Measurements from ENCODE around the gene TENT4B.

DNA sequence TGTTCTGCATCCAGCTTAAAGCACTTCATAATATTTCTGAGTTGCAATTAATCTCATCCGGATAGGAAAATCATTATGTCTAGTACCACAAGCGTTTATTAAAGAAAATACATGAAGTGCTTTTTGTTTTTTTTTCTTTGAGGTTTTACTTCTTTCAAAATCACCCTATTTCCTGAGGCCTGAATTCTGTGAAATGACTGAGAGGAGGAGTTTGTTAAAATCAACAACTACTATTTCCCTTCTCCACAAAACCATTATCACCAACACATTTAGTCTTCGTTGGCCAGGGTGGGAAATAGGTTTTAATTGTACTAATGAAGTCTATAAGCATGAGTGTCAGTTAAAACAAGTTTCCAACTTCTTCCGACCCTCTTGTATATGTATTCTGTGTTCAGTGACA, 62.6 kb downstream of the TENT4B start:
- TF ChIP-seq, protein P1, sequence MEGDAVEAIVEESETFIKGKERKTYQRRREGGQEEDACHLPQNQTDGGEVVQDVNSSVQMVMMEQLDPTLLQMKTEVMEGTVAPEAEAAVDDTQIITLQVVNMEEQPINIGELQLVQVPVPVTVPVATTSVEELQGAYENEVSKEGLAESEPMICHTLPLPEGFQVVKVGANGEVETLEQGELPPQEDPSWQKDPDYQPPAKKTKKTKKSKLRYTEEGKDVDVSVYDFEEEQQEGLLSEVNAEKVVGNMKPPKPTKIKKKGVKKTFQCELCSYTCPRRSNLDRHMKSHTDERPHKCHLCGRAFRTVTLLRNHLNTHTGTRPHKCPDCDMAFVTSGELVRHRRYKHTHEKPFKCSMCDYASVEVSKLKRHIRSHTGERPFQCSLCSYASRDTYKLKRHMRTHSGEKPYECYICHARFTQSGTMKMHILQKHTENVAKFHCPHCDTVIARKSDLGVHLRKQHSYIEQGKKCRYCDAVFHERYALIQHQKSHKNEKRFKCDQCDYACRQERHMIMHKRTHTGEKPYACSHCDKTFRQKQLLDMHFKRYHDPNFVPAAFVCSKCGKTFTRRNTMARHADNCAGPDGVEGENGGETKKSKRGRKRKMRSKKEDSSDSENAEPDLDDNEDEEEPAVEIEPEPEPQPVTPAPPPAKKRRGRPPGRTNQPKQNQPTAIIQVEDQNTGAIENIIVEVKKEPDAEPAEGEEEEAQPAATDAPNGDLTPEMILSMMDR (conservative IDR thresholded peaks at IDR 0.05) = no peak
- TF ChIP-seq ZFX (IDR thresholded peaks at IDR 0.05) = no peak

Measured in C4-2B (cell line).